IMR-90 (cell line): ENCODE data around the gene STIM1. TPM values are rescaled to one million over a fixed set of nuclear protein-coding genes. Genes with fewer than 3 reads are reported as not detected.

Experiments
- ATAC-seq: fragments of 200-7000 bp; cut with Tn5 transposase; 2 replicates; pipeline ENCODE4 v1.9.1; 2020; ENCODE audit warnings: low read depth, mild to moderate bottlenecking, moderate library complexity
- BruUV-seq: library from RNA; stranded (reverse); fragments of 400-500 nt; replicated peaks from 2 replicates; lab custom pipeline; 2021; lab: Mats Ljungman, UMichigan
- CTCF ChIA-PET: fragments of 300-600 bp; formaldehyde crosslinking; extraction: SDS; loops from one replicate; lab custom pipeline; 2021; ENCODE audit warnings: antibody characterized with exemption; lab: Yijun Ruan, JAX
- POLR2A ChIA-PET: fragments of 300-600 bp; sonication (Branson Sonifier 250); formaldehyde crosslinking; loops from one replicate; lab custom pipeline; 2022; ENCODE audit warnings: antibody characterized with exemption; ENCODE audit not compliant: unreplicated experiment; lab: Charles Lee
- DNase-seq: peaks from one replicate; pipeline ENCODE4 v3.0.0; 2013
- H2AFZ ChIP-seq: replicated peaks from 2 replicates; pipeline ENCODE3; 2013; ENCODE audit warnings: low read length, mild to moderate bottlenecking; ENCODE audit not compliant: poor library complexity
- H2AK5ac ChIP-seq: 2 replicates; pipeline ENCODE4 v1.6.1; 2013; ENCODE audit warnings: low read depth, low read length, inconsistent platforms
- H2AK9ac ChIP-seq: replicated peaks from 2 replicates; pipeline ENCODE3; 2013; ENCODE audit warnings: mild to moderate bottlenecking, low read depth, low read length, moderate library complexity; ENCODE audit not compliant: poor library complexity
- H2BK120ac ChIP-seq: 2 replicates; pipeline ENCODE4 v1.6.1; 2013; ENCODE audit warnings: low read depth, low read length, inconsistent platforms
- H2BK15ac ChIP-seq: 3 replicates; pipeline ENCODE4 v1.6.1; 2013; ENCODE audit warnings: low read depth, low read length, inconsistent platforms
- H2BK20ac ChIP-seq: 2 replicates; pipeline ENCODE4 v1.6.1; 2013; ENCODE audit warnings: low read depth, mild to moderate bottlenecking, inconsistent platforms, low read length, moderate library complexity
- H2BK5ac ChIP-seq: 2 replicates; pipeline ENCODE4 v1.6.1; 2013; ENCODE audit warnings: mild to moderate bottlenecking, low read depth, low read length, inconsistent platforms; ENCODE audit not compliant: poor library complexity, severe bottlenecking
- H3K14ac ChIP-seq: replicated peaks from 2 replicates; pipeline ENCODE4 v1.6.1; 2013; ENCODE audit warnings: low read depth, low read length, inconsistent platforms
- H3K18ac ChIP-seq: 2 replicates; pipeline ENCODE4 v1.6.1; 2013; ENCODE audit warnings: low read depth, low read length, control low read depth
- H3K23ac ChIP-seq: 2 replicates; pipeline ENCODE4 v1.6.1; 2013; ENCODE audit warnings: low read depth, low read length, inconsistent platforms
- H3K27ac ChIP-seq: 2 replicates; pipeline ENCODE4 v1.5.1; 2013; ENCODE audit warnings: mild to moderate bottlenecking, control low read depth, low read length; ENCODE audit not compliant: insufficient read depth
- H3K27me3 ChIP-seq: 2 replicates; pipeline ENCODE4 v1.6.1; 2013; ENCODE audit warnings: low read length; ENCODE audit not compliant: control insufficient read depth, insufficient read depth
- H3K36me3 ChIP-seq: 2 replicates; pipeline ENCODE4 v1.6.1; 2013; ENCODE audit warnings: low read length, mixed read lengths; ENCODE audit not compliant: control insufficient read depth, insufficient read depth
- H3K4ac ChIP-seq: 2 replicates; pipeline ENCODE4 v1.6.1; 2013; ENCODE audit warnings: low read depth, low read length, inconsistent platforms
- H3K4me1 ChIP-seq: 2 replicates; pipeline ENCODE4 v1.6.1; 2013; ENCODE audit warnings: low read length, mixed read lengths; ENCODE audit not compliant: control insufficient read depth, insufficient read depth
- H3K4me2 ChIP-seq: 2 replicates; pipeline ENCODE4 v1.6.1; 2013; ENCODE audit warnings: low read depth, mild to moderate bottlenecking, control low read depth, low read length, moderate library complexity
- H3K4me3 ChIP-seq: 2 replicates; pipeline ENCODE4 v1.5.1; 2013; ENCODE audit warnings: low read depth, mild to moderate bottlenecking, control low read depth, low read length, moderate library complexity; ENCODE audit not compliant: insufficient read depth
- H3K56ac ChIP-seq: 2 replicates; pipeline ENCODE4 v1.6.1; 2013; ENCODE audit warnings: low read length, inconsistent platforms; ENCODE audit not compliant: insufficient read depth; ENCODE audit errors: extremely low read depth
- H3K79me1 ChIP-seq, 2 experiments: 2 replicates each; pipeline ENCODE4 v1.6.1; 2013; ENCODE audit warnings: low read length in 2 of 2, inconsistent platforms in 1 of 2, low read depth in 1 of 2
- H3K9ac ChIP-seq: 2 replicates; pipeline ENCODE4 v1.6.1; 2013; ENCODE audit warnings: low read depth, low read length, control low read depth
- H3K9me1 ChIP-seq: 2 replicates; pipeline ENCODE4 v1.6.1; 2013; ENCODE audit warnings: low read length, inconsistent platforms; ENCODE audit not compliant: insufficient read depth
- H3K9me3 ChIP-seq: 2 replicates; pipeline ENCODE4 v1.6.1; 2013; ENCODE audit warnings: low read length; ENCODE audit not compliant: control insufficient read depth, insufficient read depth
- H4K20me1 ChIP-seq: 2 replicates; pipeline ENCODE4 v1.6.1; 2013; ENCODE audit warnings: low read length, inconsistent platforms; ENCODE audit not compliant: insufficient read depth
- H4K5ac ChIP-seq: 2 replicates; pipeline ENCODE4 v1.6.1; 2013; ENCODE audit warnings: mild to moderate bottlenecking, low read depth, low read length, control low read depth
- H4K8ac ChIP-seq, 2 experiments: 2 replicates each; pipeline ENCODE4 v1.6.1; 2013; ENCODE audit warnings: low read depth in 2 of 2, low read length in 2 of 2, control low read depth in 1 of 2, inconsistent platforms in 1 of 2
- H4K91ac ChIP-seq: 2 replicates; pipeline ENCODE4 v1.6.1; 2013; ENCODE audit warnings: low read depth, low read length, inconsistent platforms; ENCODE audit not compliant: insufficient read depth
- BHLHE40 ChIP-seq: fragments of 150-350 bp; IDR thresholded peaks from 2 replicates; pipeline ENCODE4 v1.6.1; 2016; ENCODE audit warnings: mild to moderate bottlenecking, low read depth, low read length
- CEBPB ChIP-seq: IDR thresholded peaks from 2 replicates; pipeline ENCODE4 v1.6.1; 2012; ENCODE audit warnings: low read depth, low read length, improper control_type of control experiment
- CHD1 ChIP-seq: IDR thresholded peaks from 2 replicates; pipeline ENCODE4 v1.6.1; 2012; ENCODE audit warnings: low read depth, low read length, improper control_type of control experiment
- FOS ChIP-seq: fragments of 150-350 bp; IDR thresholded peaks from 2 replicates; pipeline ENCODE4 v1.6.1; 2016; ENCODE audit warnings: low read depth, low read length
- MAZ ChIP-seq: IDR thresholded peaks from 2 replicates; pipeline ENCODE4 v1.6.1; 2012; ENCODE audit warnings: low read depth, mild to moderate bottlenecking, low read length, improper control_type of control experiment, moderate library complexity, borderline replicate concordance
- POLR2A ChIP-seq: IDR thresholded peaks from 2 replicates; pipeline ENCODE4 v1.6.1; 2012; ENCODE audit warnings: mild to moderate bottlenecking, low read depth, low read length
- RAD21 ChIP-seq: IDR thresholded peaks from 2 replicates; pipeline ENCODE4 v1.6.1; 2012; ENCODE audit warnings: low read length, improper control_type of control experiment
- WGBS, 2 experiments: methylation state at CpG; one replicate each; pipeline versions ENCODE4 v1.1.5 to v1.1.7; 2013; ENCODE audit warnings: missing lambda C conversion rate in 2 of 2; ENCODE audit not compliant: insufficient read length in 1 of 2; ENCODE audit errors: extremely low coverage in 2 of 2; 5-methylcytosine and 5-hydroxymethylcytosine counted together
- dilution Hi-C: fragments of 300-500 bp; cut with HindIII; formaldehyde crosslinking; loops from one replicate; pipeline ENCODE4 v1.14.3; 2018; ENCODE audit warnings: low sequenced_read_pairs; ENCODE audit not compliant: unreplicated experiment
- in situ Hi-C: fragments of 300-500 bp; cut with MboI; formaldehyde crosslinking; loops from 3 replicates; pipeline ENCODE4 v1.14.3; 2019; ENCODE audit warnings: low sequenced_read_pairs, inconsistent platforms, mixed read lengths
- intact Hi-C: fragments of 100-400 bp; cut with micrococcal nuclease; formaldehyde crosslinking; loops from 2 replicates; pipeline ENCODE4 v1.10.0; 2022
- polyA plus RNA-seq, 3 experiments: library from polyadenylated mRNA; depleted of rRNA; stranded (reverse); fragments of >200 nt; gene quantifications; 2 replicates each; pipeline ENCODE4 v1.2.3, GENCODE V29; 2012; ENCODE audit warnings: low replicate concordance in 1 of 3
- total RNA-seq: library from RNA; depleted of rRNA; stranded (reverse); fragments of >200 nt; gene quantifications from 2 replicates; pipeline ENCODE4 v1.2.3, GENCODE V29; 2012
- TF ChIP-seq, protein P1 (sequence below): fragments of 150-350 bp; IDR thresholded peaks from 2 replicates; pipeline ENCODE4 v1.6.1; 2017; ENCODE audit warnings: mild to moderate bottlenecking, antibody characterized with exemption, low read length, low read depth

Gene STIM1
- total and polyA plus RNA-seq, 2 of the 4 experiments (the other 2 are of a cell fraction) = 17.9 to 23.0 TPM

GRCh38 chr11:3826721-3827120 lies 28.7 kb upstream of the STIM1 start:
- POLR2A ChIA-PET = no interaction called here

More at GRCh38 chr11:3826721-3827120, 28.7 kb upstream of the STIM1 start:
- no peak overlapping the region for H4K5ac ChIP-seq
- no peak overlapping the region for H2BK20ac ChIP-seq
- peaks cover 36% of the 10 kb centered on the region for H4K20me1 ChIP-seq
- no peak overlapping the region for H3K56ac ChIP-seq
- dilution Hi-C loops = no loop called here
- in situ Hi-C loops = no loop called here
- no peak overlapping the region for H4K91ac ChIP-seq
- H3K23ac ChIP-seq = no peak overlapping the region
- H3K14ac ChIP-seq = no peak overlapping the region
- H3K4me1 ChIP-seq = peaks cover 4% of the 10 kb centered on the region
- no peak overlapping the region for H2BK15ac ChIP-seq
- DNase-seq (no peak), ATAC-seq (no peak)
- H3K36me3 ChIP-seq = peaks cover 39% of the 10 kb centered on the region
- peaks cover 21 to 53% of the 10 kb centered on the region in 2 experiments for H3K79me1 ChIP-seq
- no TSS peak for BruUV-seq
- no peak overlapping the region for H4K8ac ChIP-seq
- H3K18ac ChIP-seq = no peak overlapping the region
- H3K9ac ChIP-seq = no peak overlapping the region
- CTCF ChIA-PET = interaction anchor here (0.5 kb wide), 1 partner anchor 84 kb away, joined by 4 read pairs; no protein-coding TSS in a partner anchor
- no peak overlapping the region for H3K4me2 ChIP-seq
- no peaks in the 10 kb centered on the region for H3K27me3 ChIP-seq
- intact Hi-C loops = no loop called here
- no peak overlapping the region for H3K4me3 ChIP-seq
- H2AFZ ChIP-seq = no peak overlapping the region
- H2AK5ac ChIP-seq = no peak overlapping the region
- no peak overlapping the region for H2BK5ac ChIP-seq
- H3K9me1 ChIP-seq = peaks cover 26% of the 10 kb centered on the region
- no peak overlapping the region for H3K4ac ChIP-seq
- H2AK9ac ChIP-seq = peak overlapping the region; percentile 9
- H3K27ac ChIP-seq = no peak overlapping the region
- H2BK120ac ChIP-seq = no peak overlapping the region
- WGBS, 2 experiments = no CpG with 5 or more reads among the region's 3 CpGs
- H3K9me3 ChIP-seq = no peaks in the 10 kb centered on the region
- TF ChIP-seq FOS (no peak), POLR2A (no peak), MAZ (no peak), CEBPB (no peak), RAD21 (no peak), CHD1 (no peak), BHLHE40 (no peak)
- TF ChIP-seq, protein P1, sequence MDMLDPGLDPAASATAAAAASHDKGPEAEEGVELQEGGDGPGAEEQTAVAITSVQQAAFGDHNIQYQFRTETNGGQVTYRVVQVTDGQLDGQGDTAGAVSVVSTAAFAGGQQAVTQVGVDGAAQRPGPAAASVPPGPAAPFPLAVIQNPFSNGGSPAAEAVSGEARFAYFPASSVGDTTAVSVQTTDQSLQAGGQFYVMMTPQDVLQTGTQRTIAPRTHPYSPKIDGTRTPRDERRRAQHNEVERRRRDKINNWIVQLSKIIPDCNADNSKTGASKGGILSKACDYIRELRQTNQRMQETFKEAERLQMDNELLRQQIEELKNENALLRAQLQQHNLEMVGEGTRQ = no peak
